GM18526 (cell line): ENCODE measurements around the gene ELFN1.

Experiments
- POLR2A ChIP-seq: IDR thresholded peaks from 3 replicates; pipeline ENCODE4 v1.6.1; 2011; ENCODE audit not compliant: insufficient read length; ENCODE audit errors: extremely low read depth

The ELFN1 gene

GRCh38 chr7:1649751-1650326 is 20.2 kb upstream of the ELFN1 start:
- no peak for TF ChIP-seq POLR2A

- no peak for TF ChIP-seq POLR2A
Measured at GRCh38 chr7:1650363-1651030, 19.6 kb upstream of the ELFN1 start.

DNA sequence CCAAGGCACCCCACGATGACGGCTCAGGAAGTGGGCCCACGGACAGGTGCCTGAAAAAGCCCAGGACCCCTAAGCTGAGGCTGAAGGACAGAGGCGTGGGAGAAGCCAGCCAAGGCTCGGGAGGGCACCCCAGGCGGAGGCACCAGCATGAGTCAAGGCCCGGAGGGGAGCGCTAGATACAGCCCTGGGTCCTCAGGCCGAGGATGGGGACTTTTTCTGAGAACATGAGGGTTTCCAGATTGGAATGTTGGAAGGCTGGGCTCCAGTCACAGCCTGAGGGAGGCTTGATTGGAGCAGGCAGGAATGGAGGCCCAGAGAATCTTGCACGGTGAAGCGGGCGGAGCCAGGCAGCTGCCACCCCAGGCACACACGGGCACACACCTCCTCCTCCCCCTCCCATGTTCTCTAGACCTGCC is 19.0 kb upstream of the ELFN1 start:
- no peak for TF ChIP-seq POLR2A

DNA sequence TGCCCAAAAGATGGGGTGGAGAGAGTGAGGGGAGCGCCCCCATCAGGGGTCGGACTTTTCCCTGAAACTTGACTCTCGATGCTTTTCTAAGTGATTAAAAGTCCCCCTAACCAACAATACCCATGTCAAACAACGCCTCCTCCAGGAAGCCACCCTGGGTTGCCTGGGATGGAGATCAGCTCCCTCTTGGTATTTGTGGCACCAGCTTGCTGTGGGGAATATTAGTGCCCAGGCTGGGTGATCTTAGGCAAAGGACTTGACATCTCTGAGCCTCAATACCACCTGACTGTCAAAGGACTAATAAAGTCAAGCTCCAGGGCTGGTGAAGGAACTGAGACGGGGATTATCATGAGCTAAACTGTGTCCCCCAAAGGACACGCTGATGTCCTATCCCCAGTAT is 18.2 kb upstream of the ELFN1 start:
- TF ChIP-seq POLR2A: no peak

DNA sequence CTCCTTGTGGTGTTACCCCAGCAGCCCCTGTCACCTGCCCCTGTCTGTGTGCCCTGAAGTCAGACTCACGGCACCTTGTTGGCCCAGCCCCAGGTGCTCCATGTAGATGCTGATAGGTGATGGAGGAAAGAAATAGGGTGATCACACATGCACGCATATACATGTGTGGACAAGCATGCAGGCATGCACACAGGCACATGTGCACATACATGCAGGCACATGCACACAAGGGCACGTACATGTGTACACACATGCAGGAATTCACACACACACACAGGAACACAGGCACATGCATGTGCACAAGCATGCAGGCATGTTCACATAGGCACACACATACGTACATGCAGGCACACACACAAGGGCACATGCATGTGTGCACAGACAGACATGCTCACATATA is 16.6 kb upstream of the ELFN1 start:
- TF ChIP-seq POLR2A: no peak

DNA sequence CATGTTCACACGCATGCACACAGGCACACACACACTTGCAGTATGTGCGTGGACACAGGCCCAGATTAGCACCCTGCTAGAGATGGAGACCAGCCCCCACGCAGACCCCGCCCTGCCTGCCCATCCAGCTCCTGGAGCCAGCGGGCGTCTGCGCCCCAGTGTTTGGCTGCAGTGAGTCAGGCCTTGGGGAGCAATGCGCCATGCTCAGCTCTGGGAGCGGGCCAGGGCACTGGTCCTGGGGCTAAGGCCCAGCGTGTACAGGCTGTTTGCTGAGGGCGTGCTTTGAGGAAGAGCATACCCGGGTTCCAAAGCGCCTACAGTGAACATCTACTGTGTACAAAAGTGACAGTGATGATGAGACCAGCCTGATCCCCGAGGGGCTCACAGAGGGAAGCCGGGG is 16.0 kb upstream of the ELFN1 start:
- TF ChIP-seq POLR2A: no peak

GRCh38 chr7:1654738-1655475 is 15.2 kb upstream of the ELFN1 start:
- no peak for TF ChIP-seq POLR2A

GRCh38 chr7:1659696-1660095 is 10.4 kb upstream of the ELFN1 start:
- TF ChIP-seq POLR2A: no peak

DNA sequence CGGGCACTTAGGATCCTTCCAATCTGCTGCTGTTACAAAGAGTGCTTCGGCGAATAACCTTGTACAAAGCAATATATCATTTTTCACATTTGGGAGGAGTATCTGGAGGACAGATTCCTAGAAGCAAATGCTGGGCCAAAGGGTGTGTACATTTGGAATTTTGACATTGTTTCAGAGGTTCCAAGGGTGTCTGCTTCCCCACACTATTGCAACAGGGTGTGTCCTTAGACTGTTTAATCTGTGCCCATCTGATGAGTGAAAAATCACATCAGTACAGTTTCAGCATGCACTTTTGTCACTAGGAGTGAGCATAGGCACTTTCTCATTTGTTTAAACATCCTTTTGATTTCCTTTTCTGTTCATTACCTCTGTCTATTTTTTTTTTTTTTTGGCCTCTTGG is 8.6 kb upstream of the ELFN1 start:
- no peak for TF ChIP-seq POLR2A

- no peak for TF ChIP-seq POLR2A
Measured at GRCh38 chr7:1662101-1662500, 8.0 kb upstream of the ELFN1 start.

- TF ChIP-seq POLR2A: no peak
Measured at GRCh38 chr7:1662767-1663166, 7.3 kb upstream of the ELFN1 start.

- TF ChIP-seq POLR2A: no peak
Measured at GRCh38 chr7:1663223-1663622, 6.9 kb upstream of the ELFN1 start.

DNA sequence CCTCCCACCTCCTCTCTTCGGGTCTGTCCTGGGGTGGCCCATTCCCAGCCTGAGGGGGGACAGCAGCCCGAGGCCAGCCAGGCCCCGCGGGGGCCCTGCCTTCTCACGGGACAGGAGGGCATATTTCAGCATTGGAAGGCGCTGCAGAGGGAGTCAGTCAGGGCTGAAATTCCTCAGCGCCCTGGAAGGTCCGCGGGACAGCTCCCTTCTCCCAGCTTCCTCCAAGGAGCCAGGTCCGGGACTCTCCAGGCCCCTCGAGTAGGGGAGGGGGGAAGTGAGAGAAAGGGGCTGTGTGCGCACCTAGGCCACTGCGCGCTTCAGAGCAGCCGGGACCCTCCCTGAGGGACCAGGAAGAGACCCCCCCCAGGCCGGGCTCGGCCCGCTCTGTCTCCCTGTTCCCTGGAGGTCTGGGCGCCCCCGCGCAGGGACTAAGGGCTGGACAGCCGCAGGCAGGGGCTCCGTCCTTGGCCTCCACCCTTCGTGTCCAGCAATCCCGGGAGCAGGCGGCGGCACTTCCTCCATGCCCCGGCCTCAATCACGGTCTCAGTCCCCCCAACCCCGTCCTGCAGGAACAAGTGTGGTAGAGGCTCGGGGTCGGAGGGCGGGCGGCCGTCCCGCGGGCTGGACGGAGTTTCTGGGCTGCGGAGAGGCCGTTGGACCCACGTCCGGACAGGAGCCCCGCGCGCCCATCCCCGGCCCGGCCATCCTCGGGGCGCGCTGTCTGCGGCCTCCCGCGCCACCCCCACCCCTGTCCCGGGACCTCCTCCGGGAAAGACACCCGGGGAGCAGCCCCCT is 6.0 kb upstream of the ELFN1 start:
- no peak for TF ChIP-seq POLR2A

DNA sequence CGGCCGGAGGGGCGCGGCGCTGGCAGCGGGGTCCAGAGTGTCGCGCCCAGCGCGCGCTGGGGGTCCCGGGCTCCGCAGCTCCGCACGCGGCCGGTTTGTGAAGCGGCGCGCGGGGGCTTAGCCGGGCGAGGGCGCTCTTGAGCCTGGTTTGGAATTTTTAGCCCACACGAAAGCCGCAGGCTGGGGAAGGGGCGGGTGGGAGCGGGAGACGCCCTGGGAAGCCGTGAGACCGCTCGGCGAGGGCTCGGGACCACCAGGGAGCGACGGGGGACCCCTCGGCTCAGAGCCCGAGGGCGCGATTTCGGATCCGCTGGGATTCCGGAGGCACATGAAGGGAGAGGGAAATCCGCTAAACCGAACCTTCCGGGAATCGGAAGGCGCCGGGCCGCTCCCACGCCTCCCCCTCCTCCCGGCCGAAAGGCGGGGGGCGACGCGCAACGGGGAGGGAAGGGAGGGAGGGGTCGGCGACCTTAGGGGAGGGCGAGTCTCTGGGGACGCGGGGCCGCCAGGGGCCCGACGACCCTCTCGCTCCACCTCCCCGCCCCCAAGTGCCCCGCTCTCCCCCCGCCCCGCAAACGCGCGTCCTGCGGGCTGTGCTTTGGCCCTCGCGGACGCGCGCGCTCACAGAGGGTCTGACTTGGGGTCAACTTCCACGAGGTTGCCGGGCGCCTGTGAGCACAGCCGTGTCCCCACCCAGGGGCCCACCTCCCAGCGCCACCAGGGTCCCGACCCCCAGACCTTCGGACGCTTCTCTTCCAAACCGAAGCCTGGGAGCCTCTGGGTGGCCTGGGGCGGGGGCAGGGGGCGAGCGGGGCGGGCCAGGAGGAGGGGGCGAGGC is 5.1 kb upstream of the ELFN1 start:
- no peak for TF ChIP-seq POLR2A
